Head of caudate nucleus (tissue), 42 donors: ENCODE results near the gene WNT9A.
A peak's percentile ranks its signal among the peaks of the same experiment; 100 is the strongest.

Experiments
- DNase-seq, 42 donors: peaks; one replicate each; pipeline versions ENCODE4 v3.0.0 to v3.0.0-alpha.2; 2020 to 2021; ENCODE audit warnings: mixed read lengths in 7 of 42
- intact Hi-C: fragments of 100-400 bp; cut with DNase I; formaldehyde crosslinking; loops from one replicate; pipeline ENCODE4 v1.15.0; 2022

Gene WNT9A

GRCh38 chr1:227893949-227894721, 53.6 kb downstream of the WNT9A start:
- DNase-seq: peak in 28 of 42 donors; percentile 0 to 39 (median 8)
- intact Hi-C loops: no loop called here

- intact Hi-C loops: no loop called here
- DNase-seq: peak in 19 of 42 donors; percentile 0 to 35 (median 12)
Measured at GRCh38 chr1:227893300-227893948, 54.3 kb downstream of the WNT9A start.

- intact Hi-C loops: no loop called here
- peak in 22 of 42 donors; percentile 0 to 44 (median 13) for DNase-seq
Measured at GRCh38 chr1:227892489-227893299, 55.0 kb downstream of the WNT9A start.

- DNase-seq: peak in 8 of 42 donors; percentile 0 to 23 (median 6)
- intact Hi-C loops: no loop called here
Measured at GRCh38 chr1:227891955-227892488, 55.7 kb downstream of the WNT9A start.

- peak in 19 of 42 donors; percentile 0 to 35 (median 7) for DNase-seq
Measured at GRCh38 chr1:227891223-227891954, 56.3 kb downstream of the WNT9A start.

GRCh38 chr1:227890451-227891222, 57.1 kb downstream of the WNT9A start:
- peak in 16 of 42 donors; percentile 0 to 39 (median 10) for DNase-seq

More at GRCh38 chr1:227891223-227891954, 56.3 kb downstream of the WNT9A start:
- intact Hi-C loops: no loop called here

GRCh38 chr1:227889863-227890405, 57.8 kb downstream of the WNT9A start:
- intact Hi-C loops: no loop called here
- peak in 14 of 42 donors; percentile 1 to 36 (median 11) for DNase-seq

More at GRCh38 chr1:227890451-227891222, 57.1 kb downstream of the WNT9A start:
- intact Hi-C loops: no loop called here

GRCh38 chr1:227889047-227889862, 58.5 kb downstream of the WNT9A start:
- DNase-seq: peak in 9 of 42 donors; percentile 3 to 41 (median 8)
- intact Hi-C loops: no loop called here

GRCh38 chr1:227888404-227889046, 59.2 kb downstream of the WNT9A start:
- DNase-seq: peak in 14 of 42 donors; percentile 2 to 39 (median 14)
- intact Hi-C loops: no loop called here

GRCh38 chr1:227887697-227888403, 59.9 kb downstream of the WNT9A start:
- DNase-seq: peak in 38 of 42 donors; percentile 22 to 78 (median 52)
- intact Hi-C loops: no loop called here

- intact Hi-C loops: no loop called here
Measured at GRCh38 chr1:227886993-227887696, 60.6 kb downstream of the WNT9A start.

GRCh38 chr1:227886503-227886961, 61.2 kb downstream of the WNT9A start:
- intact Hi-C loops: no loop called here
- DNase-seq: peak in 12 of 42 donors; percentile 1 to 40 (median 10)

More at GRCh38 chr1:227886993-227887696, 60.6 kb downstream of the WNT9A start:
- peak in 19 of 42 donors; percentile 3 to 46 (median 17) for DNase-seq

- intact Hi-C loops: no loop called here
- peak in 16 of 42 donors; percentile 2 to 42 (median 14) for DNase-seq
Measured at GRCh38 chr1:227885648-227886502, 61.9 kb downstream of the WNT9A start.
